ENCODE results near the gene ZNF76. TPM values are rescaled to one million over a fixed set of nuclear protein-coding genes. Genes with fewer than 3 reads are reported as not detected.

ZNF76 gene
- total and polyA plus RNA-seq, 2 of the 13 experiments (the other 11 are each of a cell fraction or from before 2014, with no cell fraction given): 13.2 to 26.4 TPM

DNA sequence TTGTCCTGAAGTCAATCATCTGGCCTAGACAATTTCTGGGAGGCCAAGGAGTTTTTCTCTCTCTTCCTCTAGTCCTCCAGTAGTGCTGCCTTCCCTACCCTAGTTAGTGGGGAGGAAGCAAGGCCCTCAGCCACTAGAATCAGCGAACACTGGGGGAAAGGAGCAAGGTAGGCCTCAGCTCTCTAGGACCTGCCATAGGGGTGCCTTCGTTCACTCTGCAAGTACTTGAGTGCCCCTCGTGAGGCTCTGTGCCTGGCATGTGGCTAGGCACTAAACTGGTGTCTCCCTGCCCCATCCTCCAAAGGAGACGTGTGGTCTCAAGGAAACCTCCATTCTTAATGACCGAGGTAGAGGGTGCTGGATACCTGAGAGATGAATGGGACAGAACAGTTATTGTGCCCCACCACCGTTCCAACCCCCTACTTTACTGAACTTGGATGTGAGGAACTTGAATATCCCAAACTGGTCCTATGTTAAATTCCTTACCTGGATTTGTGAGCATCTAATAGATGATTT lies 39.1 kb downstream of the ZNF76 start:
- no peaks in the 10 kb centered on the region for H4K20me1 ChIP-seq (ENCODE audit: insufficient read depth, low read length)
- no peaks in the 10 kb centered on the region for H3K9me3 ChIP-seq (ENCODE audit: low read length)
- H3K4me2 ChIP-seq (ENCODE audit: low read depth, low read length): peak overlapping the region; percentile 82
- H3K36me3 ChIP-seq (replicated peaks in 1 of 2; ENCODE audit: control insufficient read depth in 1 of 2, insufficient read depth in 2 of 2, low read length in 2 of 2): peaks cover 1 to 3% of the 10 kb centered on the region in 2 experiments; a peak in 1 of 5 replicates
- POLR2A ChIA-PET: interaction anchor here (0.6 to 3.0 kb wide), 5 partner anchors 12 to 151 kb away, joined by 3 to 7 read pairs (median 3); no protein-coding TSS in a partner anchor
- FAIRE-seq: peak; percentile 28
- intact Hi-C loops (cut with micrococcal nuclease; ENCODE audit: unreplicated experiment): loop anchor here (10.0 kb wide), 1 partner anchor 436 kb away; the partner anchor contains the start of gene ARMC12
- WGBS (ENCODE audit: low lambda C conversion rate): 88% methylated on average over 6 of the region's 6 CpGs
- peak overlapping the region in 2 of 3 experiments; percentile 77 to 81; a peak in 4 of 6 replicates for H3K4me3 ChIP-seq (replicated peaks in 1 of 3; ENCODE audit: insufficient read depth in 1 of 3, low read depth in 2 of 3, low read length in 3 of 3)
- H3K4me1 ChIP-seq (ENCODE audit: insufficient read depth, low read length): peaks cover 33% of the 10 kb centered on the region
- DNase-seq (ENCODE audit: low spot score): no peak
- no peak overlapping the region for H3K27ac ChIP-seq (ENCODE audit: extremely low read length, insufficient read depth, low read length)
- CTCF ChIA-PET (ENCODE audit: low intra/inter-chr PET ratio, low total read pairs): interaction anchor here (1.9 to 2.8 kb wide), 3 partner anchors 29 to 169 kb away, joined by 17 to 35 read pairs (median 28); partner anchors contain the start of gene RPL10A
- H3K9ac ChIP-seq (ENCODE audit: insufficient read depth, low read depth, low read length): peak overlapping the region; percentile 64
- no peak for ATAC-seq
- no TSS peak for BruUV-seq (replicated peaks)
- H2AFZ ChIP-seq (ENCODE audit: low read length): no peak overlapping the region
- H3K79me2 ChIP-seq (ENCODE audit: insufficient read depth, low read length): no peaks in the 10 kb centered on the region
- no peaks in the 10 kb centered on the region for H3K27me3 ChIP-seq (ENCODE audit: control insufficient read depth in 1 of 2, insufficient read depth in 2 of 2, low read length in 2 of 2)
- in situ Hi-C loops (cut with HindIII; ENCODE audit: extremely low pct_ligation_motif_present, low pct_unique_long_range_greater_than_20kb): loop anchor here (5.0 kb wide), 2 partner anchors 34 to 169 kb away; partner anchors contain the start of gene RPL10A
- no peak for TF ChIP-seq ZNF720 (CRISPR knock-in tag; IDR thresholded peaks at IDR 0.05)
- no peak for TF ChIP-seq ZNF331 (CRISPR knock-in tag; IDR thresholded peaks at IDR 0.05)
- no peak for TF ChIP-seq ZNF337 (CRISPR knock-in tag; IDR thresholded peaks at IDR 0.05; ENCODE audit: borderline replicate concordance, low read depth)
- TF ChIP-seq GLI4 (CRISPR knock-in tag; IDR thresholded peaks at IDR 0.05; ENCODE audit: borderline replicate concordance): no peak
- TF ChIP-seq FOSL2 (CRISPR knock-in tag; IDR thresholded peaks at IDR 0.05): no peak
- no peak for TF ChIP-seq KLF15 (CRISPR knock-in tag; IDR thresholded peaks at IDR 0.05; ENCODE audit: borderline replicate concordance)
- no peak for TF ChIP-seq CAMTA2 (CRISPR knock-in tag; IDR thresholded peaks at IDR 0.05; ENCODE audit: borderline replicate concordance)
- TF ChIP-seq ATF7 (IDR thresholded peaks at IDR 0.05): no peak
- no peak for TF ChIP-seq ATF7 (CRISPR knock-in tag; IDR thresholded peaks at IDR 0.05)
- TF ChIP-seq ZNF841 (CRISPR knock-in tag; IDR thresholded peaks at IDR 0.05; ENCODE audit: borderline replicate concordance): no peak
- TF ChIP-seq, protein P1, sequence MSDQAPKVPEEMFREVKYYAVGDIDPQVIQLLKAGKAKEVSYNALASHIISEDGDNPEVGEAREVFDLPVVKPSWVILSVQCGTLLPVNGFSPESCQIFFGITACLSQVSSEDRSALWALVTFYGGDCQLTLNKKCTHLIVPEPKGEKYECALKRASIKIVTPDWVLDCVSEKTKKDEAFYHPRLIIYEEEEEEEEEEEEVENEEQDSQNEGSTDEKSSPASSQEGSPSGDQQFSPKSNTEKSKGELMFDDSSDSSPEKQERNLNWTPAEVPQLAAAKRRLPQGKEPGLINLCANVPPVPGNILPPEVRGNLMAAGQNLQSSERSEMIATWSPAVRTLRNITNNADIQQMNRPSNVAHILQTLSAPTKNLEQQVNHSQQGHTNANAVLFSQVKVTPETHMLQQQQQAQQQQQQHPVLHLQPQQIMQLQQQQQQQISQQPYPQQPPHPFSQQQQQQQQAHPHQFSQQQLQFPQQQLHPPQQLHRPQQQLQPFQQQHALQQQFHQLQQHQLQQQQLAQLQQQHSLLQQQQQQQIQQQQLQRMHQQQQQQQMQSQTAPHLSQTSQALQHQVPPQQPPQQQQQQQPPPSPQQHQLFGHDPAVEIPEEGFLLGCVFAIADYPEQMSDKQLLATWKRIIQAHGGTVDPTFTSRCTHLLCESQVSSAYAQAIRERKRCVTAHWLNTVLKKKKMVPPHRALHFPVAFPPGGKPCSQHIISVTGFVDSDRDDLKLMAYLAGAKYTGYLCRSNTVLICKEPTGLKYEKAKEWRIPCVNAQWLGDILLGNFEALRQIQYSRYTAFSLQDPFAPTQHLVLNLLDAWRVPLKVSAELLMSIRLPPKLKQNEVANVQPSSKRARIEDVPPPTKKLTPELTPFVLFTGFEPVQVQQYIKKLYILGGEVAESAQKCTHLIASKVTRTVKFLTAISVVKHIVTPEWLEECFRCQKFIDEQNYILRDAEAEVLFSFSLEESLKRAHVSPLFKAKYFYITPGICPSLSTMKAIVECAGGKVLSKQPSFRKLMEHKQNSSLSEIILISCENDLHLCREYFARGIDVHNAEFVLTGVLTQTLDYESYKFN (CRISPR knock-in tag; conservative IDR thresholded peaks at IDR 0.05): no peak
- TF ChIP-seq KDM5A (IDR thresholded peaks at IDR 0.05; ENCODE audit: borderline replicate concordance, low read length): no peak
- no peak for TF ChIP-seq MYNN (CRISPR knock-in tag; IDR thresholded peaks at IDR 0.05; ENCODE audit: low read depth)
- no peak for TF ChIP-seq ZBTB7B (CRISPR knock-in tag; IDR thresholded peaks at IDR 0.05)
- no peak for TF ChIP-seq PAF1 (CRISPR knock-in tag; IDR thresholded peaks at IDR 0.05)
- no peak for TF ChIP-seq ZSCAN9 (CRISPR knock-in tag; IDR thresholded peaks at IDR 0.05; ENCODE audit: borderline replicate concordance)
- TF ChIP-seq, protein P2, sequence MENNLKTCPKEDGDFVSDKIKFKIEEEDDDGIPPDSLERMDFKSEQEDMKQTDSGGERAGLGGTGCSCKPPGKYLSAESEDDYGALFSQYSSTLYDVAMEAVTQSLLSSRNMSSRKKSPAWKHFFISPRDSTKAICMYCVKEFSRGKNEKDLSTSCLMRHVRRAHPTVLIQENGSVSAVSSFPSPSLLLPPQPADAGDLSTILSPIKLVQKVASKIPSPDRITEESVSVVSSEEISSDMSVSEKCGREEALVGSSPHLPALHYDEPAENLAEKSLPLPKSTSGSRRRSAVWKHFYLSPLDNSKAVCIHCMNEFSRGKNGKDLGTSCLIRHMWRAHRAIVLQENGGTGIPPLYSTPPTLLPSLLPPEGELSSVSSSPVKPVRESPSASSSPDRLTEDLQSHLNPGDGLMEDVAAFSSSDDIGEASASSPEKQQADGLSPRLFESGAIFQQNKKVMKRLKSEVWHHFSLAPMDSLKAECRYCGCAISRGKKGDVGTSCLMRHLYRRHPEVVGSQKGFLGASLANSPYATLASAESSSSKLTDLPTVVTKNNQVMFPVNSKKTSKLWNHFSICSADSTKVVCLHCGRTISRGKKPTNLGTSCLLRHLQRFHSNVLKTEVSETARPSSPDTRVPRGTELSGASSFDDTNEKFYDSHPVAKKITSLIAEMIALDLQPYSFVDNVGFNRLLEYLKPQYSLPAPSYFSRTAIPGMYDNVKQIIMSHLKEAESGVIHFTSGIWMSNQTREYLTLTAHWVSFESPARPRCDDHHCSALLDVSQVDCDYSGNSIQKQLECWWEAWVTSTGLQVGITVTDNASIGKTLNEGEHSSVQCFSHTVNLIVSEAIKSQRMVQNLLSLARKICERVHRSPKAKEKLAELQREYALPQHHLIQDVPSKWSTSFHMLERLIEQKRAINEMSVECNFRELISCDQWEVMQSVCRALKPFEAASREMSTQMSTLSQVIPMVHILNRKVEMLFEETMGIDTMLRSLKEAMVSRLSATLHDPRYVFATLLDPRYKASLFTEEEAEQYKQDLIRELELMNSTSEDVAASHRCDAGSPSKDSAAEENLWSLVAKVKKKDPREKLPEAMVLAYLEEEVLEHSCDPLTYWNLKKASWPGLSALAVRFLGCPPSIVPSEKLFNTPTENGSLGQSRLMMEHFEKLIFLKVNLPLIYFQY (CRISPR knock-in tag; IDR thresholded peaks at IDR 0.05; ENCODE audit: borderline replicate concordance): no peak
- no peak for TF ChIP-seq ZNF383 (CRISPR knock-in tag; IDR thresholded peaks at IDR 0.05; ENCODE audit: borderline replicate concordance)
- TF ChIP-seq ZBTB38 (CRISPR knock-in tag; IDR thresholded peaks at IDR 0.05): no peak
